GM10847 (cell line): Measurements from ENCODE around the gene CADPS2.

ENCODE experiments used
- POLR2A ChIP-seq: IDR thresholded peaks from 2 replicates; pipeline ENCODE4 v1.6.1; 2011; ENCODE audit not compliant: insufficient read length; ENCODE audit errors: extremely low read depth

CADPS2 gene

DNA sequence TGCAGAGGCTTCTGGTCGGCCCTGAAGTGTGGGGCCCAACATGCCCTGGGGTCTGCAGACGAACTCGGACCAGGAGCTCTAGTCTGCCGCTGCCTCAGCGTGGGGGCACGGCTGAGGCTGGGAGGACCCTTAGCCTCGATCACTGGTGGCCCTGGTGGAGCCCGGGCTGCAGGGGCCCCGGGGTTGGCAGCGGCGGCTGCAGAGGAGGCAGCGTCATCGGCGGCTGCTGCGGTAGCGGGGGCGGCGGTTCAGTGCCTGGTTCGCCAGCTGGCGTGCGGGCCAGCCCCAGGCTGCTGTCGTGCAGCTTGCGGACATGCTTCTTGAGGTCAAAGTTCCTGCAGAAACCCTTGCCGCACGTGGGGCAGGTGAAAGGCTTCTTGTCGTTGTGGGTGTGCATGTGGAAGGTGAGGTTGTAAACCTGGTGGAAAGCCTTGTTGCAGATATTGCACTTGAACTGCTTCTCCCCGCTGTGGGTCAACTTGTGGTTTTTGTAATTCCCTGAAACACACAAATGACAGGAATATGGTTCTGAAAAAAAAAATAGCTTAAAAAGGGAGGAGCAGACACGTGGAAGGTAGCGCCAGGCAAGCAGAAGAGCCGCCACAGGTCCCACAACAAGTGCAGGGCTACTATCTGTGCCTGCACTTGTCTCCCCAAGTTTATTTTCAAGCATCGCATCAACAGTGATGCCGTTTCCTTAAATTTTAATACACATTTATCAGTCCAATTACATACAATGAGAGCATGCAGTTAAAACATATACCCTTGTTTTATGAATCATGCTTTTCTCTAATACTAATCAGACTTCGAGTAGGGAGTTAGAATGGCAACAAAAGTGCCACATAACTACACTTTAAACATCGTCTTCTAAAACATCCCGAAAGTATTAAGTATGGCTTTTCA, 584.2 kb downstream of the CADPS2 start:
- no peak for TF ChIP-seq POLR2A

DNA sequence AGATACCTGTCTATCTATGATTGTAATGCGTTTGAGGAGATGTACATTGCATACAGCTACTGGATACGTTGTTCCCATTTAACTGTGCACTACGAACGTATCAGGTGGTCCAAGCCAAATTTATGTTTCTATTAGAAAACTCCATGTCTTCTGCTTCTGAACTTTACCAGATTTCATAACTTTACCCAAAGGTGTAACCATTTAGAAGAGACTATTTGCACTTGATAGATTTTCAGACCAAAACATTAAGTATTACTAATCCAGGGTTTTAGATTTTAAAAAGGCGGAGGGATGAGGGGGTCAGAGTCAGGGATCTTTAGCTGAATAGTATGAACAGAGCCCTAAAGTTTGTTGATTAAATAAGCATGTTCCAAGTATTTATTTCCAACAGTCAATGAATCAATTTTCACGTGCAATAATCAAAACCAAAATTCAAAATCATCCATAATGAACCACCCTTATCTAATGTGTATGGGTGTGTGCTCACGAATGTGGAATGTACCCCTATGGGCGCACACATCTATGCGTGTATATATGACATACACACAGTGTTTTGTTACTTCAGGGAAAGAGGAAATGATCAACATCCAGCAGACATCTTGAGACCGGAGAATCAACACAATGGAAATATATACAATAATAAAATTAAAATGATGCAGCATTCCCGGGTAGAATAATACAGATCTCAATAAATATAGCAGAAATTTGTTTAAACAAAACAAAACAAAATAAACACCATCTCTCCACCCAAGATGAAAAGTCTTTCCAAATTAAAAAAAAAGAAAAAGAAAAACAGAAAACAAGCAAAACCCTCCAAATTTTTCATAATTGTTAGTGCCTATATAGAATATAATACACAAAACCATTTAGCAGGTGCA, 585.1 kb downstream of the CADPS2 start:
- no peak for TF ChIP-seq POLR2A

DNA sequence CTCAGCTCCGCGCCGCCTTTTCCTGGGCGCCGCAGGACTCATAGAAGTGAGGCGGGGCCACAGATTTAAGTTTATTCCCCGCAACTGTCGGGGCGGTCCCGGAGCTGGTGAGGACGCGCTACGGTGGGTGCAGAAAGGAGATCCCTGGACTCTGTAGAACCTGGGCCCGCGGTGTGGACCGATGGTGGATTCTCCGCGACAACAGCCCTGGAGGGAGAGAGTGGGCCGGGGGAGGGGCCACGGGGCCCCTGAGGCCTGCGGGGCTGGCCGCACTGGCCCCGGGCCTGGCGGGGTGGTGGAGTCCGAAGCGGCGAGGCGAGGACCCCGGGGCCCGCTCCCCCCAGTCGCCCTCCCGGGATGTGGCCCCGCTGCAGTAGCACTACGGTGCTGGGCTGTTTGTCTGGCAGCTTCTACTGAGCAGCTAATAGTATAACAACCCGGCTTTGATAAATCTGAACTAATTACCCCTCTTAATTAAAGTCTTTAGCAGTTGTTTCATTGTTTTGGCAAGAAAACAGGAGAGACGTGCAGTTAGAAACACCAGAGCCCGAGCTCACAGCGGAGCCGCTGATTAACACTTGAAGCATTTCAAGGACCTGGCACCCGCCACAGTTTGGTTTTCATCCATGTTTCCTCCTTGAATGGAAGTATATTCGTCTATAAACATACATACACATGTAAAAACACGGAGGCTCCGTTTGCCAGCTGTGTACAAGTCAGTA, 585.9 kb downstream of the CADPS2 start:
- TF ChIP-seq POLR2A, result no peak

DNA sequence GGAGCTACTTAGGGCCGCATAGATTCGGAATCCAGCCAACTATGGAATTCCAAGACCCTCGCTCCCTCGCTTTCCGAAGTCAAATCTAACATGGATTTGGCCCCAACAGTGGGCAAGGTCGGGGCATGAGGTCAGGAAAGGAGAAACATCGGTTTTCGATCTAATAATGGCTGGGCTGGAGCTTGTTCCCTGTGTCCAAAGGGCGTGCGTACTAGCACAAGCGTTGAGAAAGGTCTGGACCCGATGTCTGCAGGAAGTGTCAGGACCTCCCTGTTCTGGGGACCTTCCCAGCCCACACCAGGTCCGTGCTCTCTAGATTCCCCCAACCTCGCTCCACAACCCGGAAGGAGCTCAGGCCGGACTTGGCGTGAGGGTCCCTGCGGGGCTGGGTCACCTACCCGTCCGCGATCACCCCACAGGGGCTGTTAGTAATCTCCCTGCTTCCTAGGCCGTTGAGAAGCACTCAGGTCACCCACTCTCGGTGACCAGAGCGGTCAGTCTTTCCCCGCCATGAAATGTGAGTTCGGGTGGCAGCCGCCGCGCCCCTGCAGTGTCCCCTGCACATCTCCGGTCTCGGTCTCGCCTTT, 586.5 kb downstream of the CADPS2 start:
- no peak for TF ChIP-seq POLR2A

DNA sequence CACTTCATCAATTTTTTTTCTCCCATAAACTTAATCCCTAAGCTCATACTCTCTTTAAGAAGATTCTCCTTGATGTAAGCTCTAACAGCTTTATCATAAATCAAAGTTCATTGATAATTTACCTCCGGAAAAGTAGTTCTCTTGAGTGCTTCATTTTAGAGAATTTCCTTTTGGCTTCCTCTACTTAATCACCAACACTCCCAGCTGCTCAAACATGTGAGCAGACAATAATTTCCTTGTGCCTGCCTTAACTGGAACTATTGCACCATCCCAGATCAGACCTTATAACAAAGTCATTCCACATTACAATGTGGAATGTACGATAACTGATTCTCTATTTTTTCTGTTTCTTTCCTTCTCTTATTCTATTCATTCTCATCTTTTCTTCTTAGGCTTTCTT, 587.6 kb downstream of the CADPS2 start:
- TF ChIP-seq POLR2A, result no peak

DNA sequence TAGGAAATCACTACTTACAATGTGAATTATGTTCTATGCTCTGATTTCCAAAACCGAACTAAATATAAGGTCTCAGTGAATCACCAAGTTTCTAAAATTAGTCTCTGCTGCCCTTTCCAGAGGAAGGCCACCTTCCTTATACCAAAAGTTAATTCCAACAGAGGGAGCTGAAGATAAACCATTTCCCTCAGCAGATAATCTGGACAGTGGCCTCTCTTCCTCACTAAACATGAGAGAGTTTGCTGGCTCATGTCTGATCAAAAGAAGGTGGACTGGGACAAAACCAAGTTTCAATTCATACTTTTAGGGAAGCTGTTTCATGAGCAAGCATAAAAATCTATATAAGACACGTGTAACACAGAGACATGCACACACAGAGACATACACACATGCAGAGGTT, 588.1 kb downstream of the CADPS2 start:
- no peak for TF ChIP-seq POLR2A

DNA sequence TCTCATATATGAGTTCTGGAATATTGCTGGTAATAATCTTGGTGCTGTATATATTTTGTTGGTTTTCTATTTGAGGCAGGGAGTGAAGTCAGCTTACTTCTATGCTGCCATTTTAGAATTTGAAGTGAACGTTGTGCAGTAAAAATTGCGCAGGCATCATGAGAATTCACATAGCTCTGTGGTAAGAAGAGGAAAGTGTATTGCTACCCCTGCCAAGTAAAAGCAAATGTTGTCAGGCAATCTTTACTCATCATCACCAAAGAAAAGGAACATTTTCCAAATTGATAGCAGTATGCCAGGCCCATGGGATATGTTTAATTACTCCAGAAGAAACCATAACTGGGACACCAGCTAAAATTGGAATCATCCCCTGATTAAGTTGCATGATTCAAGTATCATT, 595.1 kb downstream of the CADPS2 start:
- TF ChIP-seq POLR2A, result no peak

DNA sequence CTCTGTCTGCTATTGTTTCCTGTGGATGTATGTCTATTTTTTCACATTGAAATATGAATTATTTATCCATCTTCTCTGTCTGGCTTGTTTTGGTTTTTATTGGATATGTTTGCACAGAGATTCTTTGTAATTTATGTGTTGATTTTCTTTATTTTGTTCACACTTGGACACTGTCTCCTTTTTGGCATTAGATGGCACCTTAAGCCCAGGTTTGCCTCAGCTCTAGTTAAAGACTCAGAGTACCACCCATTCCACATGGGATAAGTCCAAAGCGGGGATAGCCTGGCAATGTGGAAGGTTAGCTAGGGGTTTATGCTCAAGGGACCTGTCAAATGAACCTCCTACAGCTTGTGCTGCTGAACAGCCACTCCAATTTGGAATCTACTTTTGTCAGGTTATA, 595.8 kb downstream of the CADPS2 start:
- TF ChIP-seq POLR2A, result no peak

DNA sequence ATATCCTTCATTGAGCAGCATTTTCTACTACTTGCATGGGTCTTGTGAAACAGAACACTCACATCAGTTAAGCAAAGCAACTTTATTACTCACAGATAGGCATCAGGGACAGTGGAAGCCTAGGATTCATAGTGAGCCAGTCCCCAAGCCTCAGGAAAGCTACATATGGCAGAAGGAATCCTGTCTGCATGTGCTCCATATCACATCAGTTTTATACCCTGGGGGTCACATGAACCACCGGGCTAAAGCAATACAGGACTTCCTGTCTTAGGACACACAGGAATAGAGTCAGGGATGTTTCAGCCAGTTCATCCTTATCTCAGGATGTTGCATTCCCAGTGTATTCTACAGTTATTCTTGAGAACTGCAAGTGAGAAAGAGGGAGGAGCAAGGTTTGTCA, 596.8 kb downstream of the CADPS2 start:
- TF ChIP-seq POLR2A, result no peak

DNA sequence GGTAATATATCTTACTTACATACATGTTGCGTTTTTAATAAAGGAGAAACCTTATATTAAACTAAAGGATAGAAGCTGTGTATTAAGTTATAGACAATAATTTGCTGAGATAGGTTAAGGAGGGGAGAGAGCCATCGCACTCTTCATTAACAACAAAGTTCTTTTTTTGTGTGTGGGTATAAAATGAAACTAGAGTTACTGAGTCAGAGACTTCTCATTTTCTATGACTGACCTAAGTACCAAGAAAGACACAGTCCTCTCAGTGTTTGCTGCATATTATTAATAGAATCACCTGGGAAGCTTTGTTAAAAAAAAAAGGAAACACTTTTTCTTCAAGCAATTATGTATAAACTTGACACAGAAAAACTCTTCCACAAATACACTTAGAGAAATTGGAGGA, 613.1 kb downstream of the CADPS2 start:
- TF ChIP-seq POLR2A, result no peak

DNA sequence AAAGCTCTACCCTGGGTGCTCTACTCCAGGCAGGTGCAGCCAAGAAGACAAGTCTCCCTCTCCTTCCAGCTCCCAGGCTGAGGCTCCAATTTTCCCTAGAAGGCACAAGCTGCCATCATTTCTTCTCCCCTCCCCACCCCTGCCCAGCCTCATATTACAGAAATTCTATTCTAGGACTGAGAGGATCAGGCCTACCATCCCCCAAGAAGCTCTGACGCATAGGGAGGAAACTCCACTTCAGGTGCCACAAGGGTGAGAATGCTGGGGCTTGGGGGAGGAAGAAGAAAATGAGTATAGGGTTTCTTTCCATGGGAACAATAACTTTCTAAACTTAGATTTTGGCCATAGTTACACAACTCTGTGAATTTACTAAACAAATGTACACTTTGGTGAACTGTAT, 617.0 kb downstream of the CADPS2 start:
- TF ChIP-seq POLR2A, result no peak
